HepG2 (cell line): ENCODE measurements around the gene SUOX. TPM values are rescaled to one million over a fixed set of nuclear protein-coding genes. Genes with fewer than 3 reads are reported as not detected.
A peak's percentile ranks its signal among the peaks of the same experiment; 100 is the strongest.

ENCODE experiments used
- ATAC-seq: fragments of 200-7000 bp; cut with Tn5 transposase; 3 replicates; pipeline ENCODE4 v1.9.1; 2020; ENCODE audit warnings: mild to moderate bottlenecking, moderate library complexity
- Bru-seq: library from RNA; stranded (reverse); fragments of 400-500 nt; gene quantifications from one replicate; lab custom pipeline; 2021; lab: Mats Ljungman, UMichigan
- BruChase-seq, 2 experiments: library from RNA; stranded (reverse); fragments of 400-500 nt; gene quantifications; one replicate each; lab custom pipeline; 2021; lab: Mats Ljungman, UMichigan
- BruUV-seq: library from RNA; stranded (reverse); fragments of 400-500 nt; replicated peaks from 2 replicates; lab custom pipeline; 2021; lab: Mats Ljungman, UMichigan
- CTCF ChIA-PET: fragments of 300-600 bp; formaldehyde crosslinking; extraction: SDS; loops from one replicate; lab custom pipeline; 2021; ENCODE audit warnings: low total read pairs, inconsistent platforms, low intra/inter-chr PET ratio; lab: Yijun Ruan, JAX
- POLR2A ChIA-PET: fragments of 350-600 bp; sonication (Branson Sonifier 250); formaldehyde crosslinking; loops from one replicate; lab custom pipeline; 2020; ENCODE audit warnings: antibody characterized with exemption, inconsistent platforms; lab: Yijun Ruan, JAX
- DNase-seq: peaks from one replicate; pipeline ENCODE4 v3.0.0-alpha.2; 2015; ENCODE audit warnings: low spot score
- FAIRE-seq: peaks from 3 replicates; lab custom pipeline; 2011; peaks lifted over from hg19 to GRCh38; lab: Jason Lieb, UNC
- H2AFZ ChIP-seq: one replicate; pipeline ENCODE4 v1.6.1; 2011; ENCODE audit warnings: low read length, inconsistent platforms
- H3K27ac ChIP-seq: fragments of 300-600 bp; 3 replicates; pipeline ENCODE4 v1.8.0; 2011; ENCODE audit warnings: mixed run types, mild to moderate bottlenecking, mixed read lengths, low read length, inconsistent platforms; ENCODE audit not compliant: insufficient read depth; ENCODE audit errors: extremely low read length
- H3K27me3 ChIP-seq, 2 experiments: fragments of 200-600 bp in 1 of 2; 2 replicates in 1 of 2; 3 replicates in 1 of 2; pipeline versions ENCODE4 v1.6.0 to v1.8.0; 2011; ENCODE audit warnings: low read length in 2 of 2, mild to moderate bottlenecking in 2 of 2, moderate library complexity in 2 of 2, inconsistent platforms in 1 of 2; ENCODE audit not compliant: insufficient read depth in 2 of 2, control insufficient read depth in 1 of 2
- H3K36me3 ChIP-seq, 2 experiments: fragments of 200-600 bp in 1 of 2; replicated peaks in 1 of 2; 2 replicates in 1 of 2; 3 replicates in 1 of 2; pipeline versions ENCODE4 v1.5.1 to v1.8.0; 2011; ENCODE audit warnings: low read length in 2 of 2, inconsistent platforms in 1 of 2; ENCODE audit not compliant: insufficient read depth in 2 of 2, control insufficient read depth in 1 of 2
- H3K4me1 ChIP-seq: 2 replicates; pipeline ENCODE4 v1.5.1; 2012; ENCODE audit warnings: low read length, inconsistent platforms; ENCODE audit not compliant: insufficient read depth
- H3K4me2 ChIP-seq: 2 replicates; pipeline ENCODE4 v1.6.0; 2011; ENCODE audit warnings: low read depth, low read length, inconsistent platforms
- H3K4me3 ChIP-seq, 3 experiments: fragments of 200-600 bp in 1 of 3; sonication (generic), shearing (Covaris generic) in 1 of 3; replicated peaks in 1 of 3; 2 replicates each; pipeline ENCODE4 v1.5.1; 2011 to 2016; ENCODE audit warnings: low read length in 3 of 3, inconsistent platforms in 2 of 3, low read depth in 2 of 3, mild to moderate bottlenecking in 2 of 3, control low read depth in 1 of 3, mixed read lengths in 1 of 3; ENCODE audit not compliant: insufficient read depth in 1 of 3
- H3K79me2 ChIP-seq: one replicate; pipeline ENCODE4 v1.6.1; 2011; ENCODE audit warnings: low read length, inconsistent platforms; ENCODE audit not compliant: insufficient read depth
- H3K9ac ChIP-seq: 2 replicates; pipeline ENCODE4 v1.6.0; 2011; ENCODE audit warnings: mild to moderate bottlenecking, low read depth, low read length, inconsistent platforms; ENCODE audit not compliant: insufficient read depth
- H3K9me3 ChIP-seq: 2 replicates; pipeline ENCODE4 v1.5.1; 2012; ENCODE audit warnings: mild to moderate bottlenecking, low read length
- H4K20me1 ChIP-seq: 2 replicates; pipeline ENCODE4 v1.6.0; 2011; ENCODE audit warnings: inconsistent platforms, mild to moderate bottlenecking, low read length, moderate library complexity; ENCODE audit not compliant: insufficient read depth
- ATRX ChIP-seq: sonication (generic); formaldehyde crosslinking; IDR thresholded peaks from 2 replicates; pipeline ENCODE4 v1.4.0; 2020; ENCODE audit warnings: missing genetic modification reagents, borderline replicate concordance
- CBFB ChIP-seq: sonication (generic); formaldehyde crosslinking; IDR thresholded peaks from 2 replicates; pipeline ENCODE4 v1.4.0; 2020; ENCODE audit warnings: missing genetic modification reagents
- DNMT3B ChIP-seq: conservative IDR thresholded peaks from 2 replicates; pipeline ENCODE4 v1.6.1; 2016; ENCODE audit warnings: missing biosample characterization, control low read depth
- FOXP1 ChIP-seq, 2 experiments: fragments of 450-650 bp in 1 of 2; IDR thresholded peaks; 2 replicates each; pipeline ENCODE4 v1.6.1; 2017 to 2018; ENCODE audit warnings: antibody characterized with exemption in 1 of 2
- HIVEP1 ChIP-seq: sonication (generic); formaldehyde crosslinking; IDR thresholded peaks from 2 replicates; pipeline ENCODE4 v1.4.0; 2020; ENCODE audit warnings: mild to moderate bottlenecking, missing genetic modification reagents
- MIER2 ChIP-seq: IDR thresholded peaks from 2 replicates; pipeline ENCODE4 v1.6.1; 2016; ENCODE audit warnings: missing biosample characterization, missing genetic modification reagents
- NCOR1 ChIP-seq: fragments of 200-600 bp; sonication (generic); IDR thresholded peaks from 2 replicates; pipeline ENCODE4 v1.7.0; 2017; ENCODE audit warnings: antibody characterized with exemption, low read length, borderline replicate concordance
- NFKB2 ChIP-seq: sonication (generic); formaldehyde crosslinking; IDR thresholded peaks from 2 replicates; pipeline ENCODE4 v1.4.0; 2020; ENCODE audit warnings: missing genetic modification reagents, borderline replicate concordance
- POLR2A ChIP-seq, 2 experiments: IDR thresholded peaks; 2 replicates each; pipeline ENCODE4 v1.6.1; 2011; ENCODE audit warnings: low read depth in 2 of 2, low read length in 2 of 2, mild to moderate bottlenecking in 1 of 2, moderate library complexity in 1 of 2; ENCODE audit not compliant: insufficient read depth in 1 of 2
- PRPF4 ChIP-seq: fragments of 200-400 bp; formaldehyde crosslinking; IDR thresholded peaks from 2 replicates; pipeline ENCODE4 v1.6.1; 2016; ENCODE audit warnings: low read length, low read depth; ENCODE audit not compliant: poor library complexity, severe bottlenecking
- TOE1 ChIP-seq: sonication (generic); formaldehyde crosslinking; IDR thresholded peaks from 2 replicates; pipeline ENCODE4 v1.4.0; 2020; ENCODE audit warnings: mild to moderate bottlenecking, missing genetic modification reagents
- ZC3H4 ChIP-seq: sonication (generic); formaldehyde crosslinking; IDR thresholded peaks from 2 replicates; pipeline ENCODE4 v1.4.0; 2020; ENCODE audit warnings: missing genetic modification reagents, borderline replicate concordance
- ZKSCAN1 ChIP-seq: fragments of 150-350 bp; IDR thresholded peaks from 2 replicates; pipeline ENCODE4 v1.6.1; 2014; ENCODE audit warnings: low read length
- ZNF20 ChIP-seq: sonication (generic); formaldehyde crosslinking; IDR thresholded peaks from 2 replicates; pipeline ENCODE4 v1.4.0; 2020; ENCODE audit warnings: mild to moderate bottlenecking, moderate library complexity, missing genetic modification reagents
- ZNF292 ChIP-seq: sonication (generic); formaldehyde crosslinking; IDR thresholded peaks from 2 replicates; pipeline ENCODE4 v1.8.1; 2022; ENCODE audit warnings: mild to moderate bottlenecking, low read depth, missing genetic modification reagents, borderline replicate concordance
- ZNF891 ChIP-seq: sonication (generic); formaldehyde crosslinking; IDR thresholded peaks from 2 replicates; pipeline ENCODE4 v1.5.0; 2020; ENCODE audit warnings: mild to moderate bottlenecking, missing genetic modification reagents
- WGBS: methylation state at CpG from one replicate; pipeline ENCODE4 v1.1.6; 2017; ENCODE audit warnings: low lambda C conversion rate; 5-methylcytosine and 5-hydroxymethylcytosine counted together
- in situ Hi-C: cut with HindIII; loops from 2 replicates; pipeline ENCODE4 v1.10.0; 2017; ENCODE audit warnings: low pct_unique_long_range_greater_than_20kb; ENCODE audit not compliant: extremely low pct_ligation_motif_present
- intact Hi-C: fragments of 100-400 bp; cut with micrococcal nuclease; formaldehyde crosslinking; loops from one replicate; pipeline ENCODE4 v1.10.0; 2022; ENCODE audit not compliant: unreplicated experiment
- long read RNA-seq, 2 experiments: library from RNA in 1 of 2; library from polyadenylated mRNA in 1 of 2; stranded (forward) in 1 of 2; unstranded in 1 of 2; transcript quantifications; one replicate each; pipeline ENCODE4 v2.0.0, GENCODE V29; 2019 to 2022
- polyA minus RNA-seq, 3 experiments: library from RNA; depleted of rRNA, polyadenylated mRNA; stranded (reverse); fragments of >200 nt; gene quantifications; 2 replicates each; pipeline ENCODE4 v1.2.3, GENCODE V29; 2011; ENCODE audit warnings: low replicate concordance in 1 of 3
- polyA plus RNA-seq, 8 experiments: library from polyadenylated mRNA; depleted of rRNA in 3 of 8; stranded (reverse) in 7 of 8; unstranded in 1 of 8; fragments of >200 nt; fragmentation: Illumina TruSeq in 4 of 8; extraction: Trizol in 4 of 8; gene quantifications; 2 replicates each; pipeline versions ENCODE4 v1.2.1 to v1.2.3, GENCODE V29; 2011 to 2016; ENCODE audit warnings: low read depth in 4 of 8, missing spikeins in 1 of 8, mixed read lengths in 1 of 8; ENCODE audit not compliant: insufficient read depth in 1 of 8
- total RNA-seq, 5 experiments: library from RNA; depleted of rRNA; stranded (reverse); fragments of >200 nt; fragmentation: Illumina TruSeq; extraction: Trizol; gene quantifications; 2 replicates each; pipeline ENCODE4 v1.2.3, GENCODE V29; 2016; ENCODE audit warnings: low read depth in 1 of 5

Gene SUOX
- total RNA-seq (2016; rRNA removed; fragmentation: Illumina TruSeq; extraction: Trizol): 23.9 and 24.6 TPM in 2 replicates
- total RNA-seq (2016; cell fraction: cytosol; rRNA removed; fragmentation: Illumina TruSeq; extraction: Trizol; ENCODE audit: low read depth): 3.8 and 3.9 TPM in 2 replicates
- total RNA-seq (2016; cell fraction: insoluble cytoplasmic fraction; rRNA removed; fragmentation: Illumina TruSeq; extraction: Trizol): 22.3 and 22.8 TPM in 2 replicates
- total RNA-seq (2016; cell fraction: membrane; rRNA removed; fragmentation: Illumina TruSeq; extraction: Trizol): 7.8 and 8.4 TPM in 2 replicates
- 20.4 and 20.9 TPM in 2 replicates for total RNA-seq (2016; cell fraction: nucleus; rRNA removed; fragmentation: Illumina TruSeq; extraction: Trizol)
- 25.9 and 28.9 TPM in 2 replicates for polyA plus RNA-seq (2011; rRNA removed)
- 20.0 and 24.2 TPM in 2 replicates for polyA plus RNA-seq (2011; cell fraction: cytosol; rRNA removed)
- polyA plus RNA-seq (2011; cell fraction: nucleus; rRNA removed): 30.0 and 31.3 TPM in 2 replicates
- 9.8 and 12.4 TPM in 2 replicates for polyA plus RNA-seq (2012)
- polyA plus RNA-seq (2016; cell fraction: cytosol; fragmentation: Illumina TruSeq; extraction: Trizol; ENCODE audit: low read depth): 2.0 and 2.2 TPM in 2 replicates
- polyA plus RNA-seq (2016; cell fraction: insoluble cytoplasmic fraction; fragmentation: Illumina TruSeq; extraction: Trizol; ENCODE audit: low read depth): 22.7 and 23.4 TPM in 2 replicates
- polyA plus RNA-seq (2016; cell fraction: membrane; fragmentation: Illumina TruSeq; extraction: Trizol; ENCODE audit: low read depth): 3.8 and 4.7 TPM in 2 replicates
- polyA plus RNA-seq (2016; cell fraction: nucleus; fragmentation: Illumina TruSeq; extraction: Trizol; ENCODE audit: insufficient read depth, low read depth): 31.4 and 33.9 TPM in 2 replicates
- polyA minus RNA-seq (2011; rRNA and poly(A)+ RNA removed; ENCODE audit: low replicate concordance): 44.5 and 46.8 TPM in 2 replicates
- polyA minus RNA-seq (2011; cell fraction: cytosol; rRNA and poly(A)+ RNA removed): 12.1 and 15.9 TPM in 2 replicates
- polyA minus RNA-seq (2011; cell fraction: nucleus; rRNA and poly(A)+ RNA removed): 25.6 and 32.1 TPM in 2 replicates
- percentile 62 among the genes with signal in this experiment for Bru-seq, nascent RNA
- BruChase-seq, experiment 1, labeled RNA remaining after a 6-hour chase: percentile 63 among the genes with signal in this experiment
- BruChase-seq, experiment 2, labeled RNA remaining after a 2-hour chase: percentile 69 among the genes with signal in this experiment
- long read RNA-seq, experiment 1, transcript SUOX-201 (5 exons, 2,364 nt): major isoform, 11 of 32 reads
- long read RNA-seq, experiment 1, partial matches to known transcripts: 4 of 32 reads
- long read RNA-seq, experiment 1, other reads (novel, unspliced or antisense): 7 of 32 reads
- long read RNA-seq, experiment 2, partial matches to known transcripts: 16 of 26 reads
- long read RNA-seq, experiment 2, other reads (novel, unspliced or antisense): 4 of 26 reads

DNA sequence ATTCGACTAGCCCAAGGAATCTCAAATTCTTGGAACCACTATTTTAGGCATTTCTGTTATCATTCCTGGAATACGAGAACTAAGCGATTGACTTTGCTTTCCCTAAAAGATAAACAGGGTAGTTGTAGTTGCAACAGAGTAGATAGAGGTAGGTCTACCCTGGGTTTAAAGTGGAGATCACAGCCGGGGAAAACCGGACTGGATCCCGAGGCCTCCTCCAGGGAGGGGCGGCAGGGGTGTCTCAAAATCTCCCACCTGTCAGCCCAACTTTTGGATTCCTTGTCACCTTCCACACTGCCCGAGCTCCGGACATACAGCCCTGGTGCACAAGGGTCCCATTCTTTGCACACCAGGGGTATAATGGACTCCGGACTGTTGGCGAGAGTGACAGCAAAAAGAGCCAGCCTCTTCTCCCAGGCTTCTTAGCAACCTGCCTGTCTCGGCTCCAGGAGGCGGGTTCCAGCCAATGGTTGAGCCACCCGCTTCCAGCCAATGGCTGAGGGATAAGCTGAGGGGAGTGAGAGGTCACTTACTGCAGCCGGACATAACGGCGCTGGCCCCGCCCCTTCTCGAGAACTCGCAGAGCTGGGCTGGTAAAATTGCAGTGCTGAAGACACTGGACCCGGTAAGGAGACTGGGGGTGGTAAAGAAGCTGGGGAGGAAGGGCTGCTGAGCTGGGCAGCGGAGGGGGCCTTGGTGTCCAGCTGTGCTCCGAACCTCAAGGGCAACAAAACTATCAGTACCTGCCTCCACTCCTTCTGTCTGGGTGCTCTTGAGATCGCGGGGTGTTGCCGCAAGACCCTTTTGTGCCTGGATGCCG, at the start of gene SUOX:
Gene SUOX, plus strand, starts transcription at position 562 of the 820 bp plus-strand sequence. CDS start 4,946 bp downstream, outside the sequence.
- no peaks in the 10 kb centered on the region for H4K20me1 ChIP-seq
- TSS peak; percentile 82 for BruUV-seq
- DNase-seq: peak; percentile 98
- peaks cover 0 to 3% of the 10 kb centered on the region in 2 experiments; a peak in 1 of 5 replicates for H3K27me3 ChIP-seq
- peaks cover 7 to 24% of the 10 kb centered on the region in 2 experiments; a peak in 4 of 5 replicates for H3K36me3 ChIP-seq
- WGBS: under 1% methylated on average over 18 of the region's 27 CpGs
- H3K4me2 ChIP-seq: peak within 1 kb of the TSS; percentile 85
- intact Hi-C loops: loop anchor here (1.0 to 2.0 kb wide), 4 partner anchors 14 to 84 kb away; partner anchors contain the start of genes ERBB3 and RPS26
- H3K9me3 ChIP-seq: no peaks in the 10 kb centered on the region
- in situ Hi-C loops: loop anchor here (5.0 kb wide), 1 partner anchor 35 kb away; no protein-coding TSS in a partner anchor
- H3K4me3 ChIP-seq: peak within 1 kb of the TSS; percentile 84 to 88 (median 84)
- H3K4me1 ChIP-seq: peaks cover 50% of the 10 kb centered on the region
- POLR2A ChIA-PET: interaction anchor here (0.6 to 3.5 kb wide), 26 partner anchors 10 to 268 kb away, joined by 3 to 60 read pairs (median 7); partner anchors contain the start of genes DNAJC14, ESYT1, IKZF4 and ORMDL2
- peak; percentile 99 for FAIRE-seq
- H2AFZ ChIP-seq: no peak within 1 kb of the TSS
- peak within 1 kb of the TSS; percentile 92 for H3K27ac ChIP-seq
- peak; percentile 98 for ATAC-seq
- peak within 1 kb of the TSS; percentile 88 for H3K9ac ChIP-seq
- CTCF ChIA-PET: interaction anchor here (1.2 to 3.0 kb wide), 4 partner anchors 30 to 44 kb away, joined by 3 to 79 read pairs (median 5); partner anchors contain the start of genes CDK2 and RPS26
- H3K79me2 ChIP-seq: peaks cover 20% of the 10 kb centered on the region
- TF ChIP-seq CBFB (CRISPR knock-in tag): no peak
- TF ChIP-seq HIVEP1: peak; percentile 63; the same call in 1 of the 2 replicates
- peak; percentile 45; the same call in 1 of the 2 replicates for TF ChIP-seq ZNF891 (CRISPR knock-in tag)
- peak; percentile 69; the same call in 1 of the 2 replicates for TF ChIP-seq NFKB2 (CRISPR knock-in tag)
- TF ChIP-seq ATRX: no peak
- TF ChIP-seq ZC3H4 (CRISPR knock-in tag): 0 out of 2 replicates have a peak, but pooled peaks have one; percentile 13
- TF ChIP-seq ZNF292 (CRISPR knock-in tag): peak; percentile 70; the same call in 1 of the 2 replicates
- peak; percentile 85; the same call in 1 of the 2 replicates for TF ChIP-seq NCOR1
- no peak for TF ChIP-seq TOE1 (CRISPR knock-in tag)
- TF ChIP-seq PRPF4: no peak
- no peak for TF ChIP-seq FOXP1 (IDR thresholded peaks at IDR 0.05)
- TF ChIP-seq FOXP1 (CRISPR knock-in tag; IDR thresholded peaks at IDR 0.05): no peak
- no peak for TF ChIP-seq DNMT3B (CRISPR knock-in tag)
- no peak for TF ChIP-seq ZNF20 (CRISPR knock-in tag)
- peak; percentile 75 to 86 for TF ChIP-seq POLR2A (IDR thresholded peaks at IDR 0.05; ENCODE audit: insufficient read depth in 1 of 2, low read depth in 2 of 2, low read length in 2 of 2)
- no peak for TF ChIP-seq ZKSCAN1
- no peak for TF ChIP-seq MIER2 (CRISPR knock-in tag)
